LNCaP clone FGC (cell line): ENCODE results near the gene DDX19B.
"Not testable (repeated sequence)": the region's sequence is repeated elsewhere in the genome, so short reads cannot be mapped to it uniquely, and the experiment has no call there.

Experiments
- DNase-seq: peaks from one replicate; pipeline ENCODE4 v3.0.0-alpha.2; 2011; ENCODE audit warnings: low read depth
- H3K4me3 ChIP-seq: 2 replicates; pipeline ENCODE4 v1.5.1; 2011; ENCODE audit warnings: mild to moderate bottlenecking, low read depth, low read length, control low read depth
- CTCF ChIP-seq: IDR thresholded peaks from 2 replicates; pipeline ENCODE4 v1.5.1; 2012; ENCODE audit warnings: mild to moderate bottlenecking; ENCODE audit not compliant: control insufficient read depth, insufficient read depth; ENCODE audit errors: extremely low read depth

DDX19B gene

GRCh38 chr16:70289229-70290094, 9.5 kb upstream of the DDX19B start, which contains the start of gene AARS1:
AARS1 (minus strand) TSS chr16:70289506; CDS start chr16:70282763, 6,743 bp downstream.
- peak within 1 kb of the TSS; percentile 87 for H3K4me3 ChIP-seq

DNA sequence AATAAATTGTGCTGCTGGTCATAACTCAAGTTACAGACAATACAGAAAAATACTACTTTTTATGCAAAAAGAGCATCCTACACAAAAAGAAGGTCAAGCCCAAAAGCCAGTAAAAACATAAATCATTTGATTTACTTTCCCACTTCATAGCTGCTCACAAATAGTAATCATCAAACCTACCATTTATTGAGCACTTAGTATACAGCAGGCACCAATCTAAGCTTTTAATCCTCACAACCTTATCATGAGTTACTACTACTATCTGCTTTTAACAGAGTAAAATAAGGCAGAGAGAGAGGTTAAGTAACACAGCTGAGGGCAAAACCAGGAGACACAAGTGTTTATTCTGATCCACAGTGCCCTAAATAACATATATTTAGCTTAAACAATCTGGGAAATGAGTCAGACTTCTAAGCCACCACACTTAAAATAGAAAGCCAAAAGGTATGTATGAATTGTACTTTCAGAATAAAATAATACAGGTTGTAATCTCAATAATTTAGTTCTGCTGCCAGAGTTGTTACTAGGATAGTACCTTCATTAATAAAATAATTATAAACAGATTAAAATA, 8.0 kb upstream of the DDX19B start:
- H3K4me3 ChIP-seq, result no peak overlapping the region
- DNase-seq, result no peak
- no peak for TF ChIP-seq CTCF

More at GRCh38 chr16:70289229-70290094, 9.5 kb upstream of the DDX19B start, which contains the start of gene AARS1:
- peak; percentile 100 for DNase-seq
- TF ChIP-seq CTCF, result no peak

- not testable (repeated sequence) for DNase-seq
Observed at GRCh38 chr16:70292148-70292547, 6.8 kb upstream of the DDX19B start.

DNA sequence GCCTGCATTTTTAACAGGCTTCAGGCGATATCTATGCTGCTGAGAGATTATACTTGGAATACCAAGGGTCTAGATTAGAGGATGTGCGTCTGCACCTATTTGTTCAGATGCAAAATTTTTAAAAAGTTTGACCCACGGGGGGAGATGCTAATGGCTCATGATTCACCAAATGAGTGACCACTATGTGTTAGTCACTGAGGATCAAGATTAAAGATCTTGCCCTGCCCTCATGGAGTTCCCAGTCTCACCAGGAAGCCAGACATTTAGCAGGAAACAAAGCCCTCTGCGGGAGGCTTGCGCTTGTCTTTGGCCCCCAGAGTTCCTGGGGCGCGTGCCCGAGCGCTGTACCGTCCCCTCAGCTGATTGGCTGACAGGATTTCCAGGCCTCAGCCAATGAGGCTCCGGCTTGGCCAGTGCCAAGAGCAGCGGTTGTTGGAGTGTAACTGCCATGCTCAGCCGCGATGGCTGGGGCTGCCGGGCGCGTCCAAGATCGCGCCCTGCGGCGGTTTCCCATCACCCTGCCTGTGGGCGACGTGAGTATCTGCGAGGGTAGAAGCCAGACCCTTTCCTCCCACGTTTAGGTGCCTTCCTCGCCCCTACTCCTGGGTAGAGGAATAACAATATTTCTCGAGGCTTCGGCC, 4.5 kb upstream of the DDX19B start:
- DNase-seq, result no peak
- TF ChIP-seq CTCF, result no peak
- no peak overlapping the region for H3K4me3 ChIP-seq

More at GRCh38 chr16:70292148-70292547, 6.8 kb upstream of the DDX19B start:
- H3K4me3 ChIP-seq, result not testable (repeated sequence)

DNA sequence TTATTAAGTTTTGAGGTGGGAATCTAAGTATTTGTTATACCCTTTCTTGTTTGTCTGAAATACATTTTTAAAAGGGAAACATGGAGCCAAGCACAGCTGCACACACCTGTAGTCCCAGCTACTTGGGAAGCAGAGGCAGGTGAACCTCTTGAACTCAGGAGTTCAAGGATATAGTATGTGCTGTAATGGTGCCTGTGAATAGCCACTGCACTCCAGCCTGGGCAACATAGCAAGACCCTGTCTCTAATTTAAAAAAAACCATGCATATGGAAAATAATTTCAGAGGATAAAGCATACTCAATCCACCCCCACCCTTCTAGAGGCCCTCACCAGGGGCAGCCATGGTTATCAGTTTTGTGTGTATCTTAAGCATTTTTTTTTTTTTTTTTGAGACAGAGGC, 3.4 kb upstream of the DDX19B start:
- no peak overlapping the region for H3K4me3 ChIP-seq
- no peak for DNase-seq
- no peak for TF ChIP-seq CTCF

DNA sequence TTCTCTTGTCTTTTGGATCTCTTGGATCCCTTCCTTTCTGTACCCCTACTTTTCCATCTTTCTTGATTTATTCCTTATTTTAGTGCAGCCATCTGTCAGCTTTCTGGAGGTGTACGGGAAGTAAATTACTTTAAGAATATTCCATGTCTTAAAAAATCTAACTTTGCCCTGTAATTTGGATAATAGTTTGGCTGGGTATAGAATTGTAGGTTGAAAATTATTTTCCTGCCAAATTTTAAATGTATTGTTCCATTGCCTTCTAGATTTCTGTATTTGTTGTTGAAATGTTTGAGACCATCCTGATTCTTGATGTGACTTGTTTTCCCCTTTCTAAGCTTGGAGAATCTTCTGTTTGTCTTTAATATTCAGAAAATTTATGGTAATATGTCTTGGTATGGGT, 2.1 kb downstream of the DDX19B start:
- TF ChIP-seq CTCF, result no peak
- H3K4me3 ChIP-seq, result no peak overlapping the region
- DNase-seq, result no peak

DNA sequence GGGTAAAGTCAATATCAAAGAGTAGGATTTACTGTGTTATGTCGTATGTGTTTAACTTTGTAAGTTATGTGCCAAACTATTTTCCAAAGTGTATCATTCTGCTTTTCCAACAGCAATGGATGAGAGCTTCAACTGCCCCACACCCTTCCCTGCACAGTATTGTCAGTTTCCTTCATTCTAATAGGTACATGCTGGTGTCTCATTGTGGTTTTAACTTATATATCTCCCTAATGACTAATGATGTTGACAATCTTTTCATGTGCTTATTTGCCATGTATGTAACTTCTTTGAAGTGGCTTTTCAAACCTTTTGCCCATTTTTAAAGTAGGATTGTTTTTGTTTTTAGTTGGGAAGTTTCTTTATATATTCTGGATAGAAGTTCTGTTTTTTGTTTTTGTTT, 3.8 kb downstream of the DDX19B start:
- no peak for TF ChIP-seq CTCF

More for the DNA sequence above, 3.8 kb downstream of the DDX19B start:
- H3K4me3 ChIP-seq, result no peak overlapping the region
- no peak for DNase-seq
